ENCODE measurements around the gene NFIA.

The NFIA gene

GRCh38 chr1:61241973-61242381, 159.6 kb downstream of the NFIA start:
- no peak for ATAC-seq
- Mint-ChIP-seq H3K9me3 (no peaks in the 10 kb centered on the region), H3K4me3 (no peak overlapping the region)

DNA sequence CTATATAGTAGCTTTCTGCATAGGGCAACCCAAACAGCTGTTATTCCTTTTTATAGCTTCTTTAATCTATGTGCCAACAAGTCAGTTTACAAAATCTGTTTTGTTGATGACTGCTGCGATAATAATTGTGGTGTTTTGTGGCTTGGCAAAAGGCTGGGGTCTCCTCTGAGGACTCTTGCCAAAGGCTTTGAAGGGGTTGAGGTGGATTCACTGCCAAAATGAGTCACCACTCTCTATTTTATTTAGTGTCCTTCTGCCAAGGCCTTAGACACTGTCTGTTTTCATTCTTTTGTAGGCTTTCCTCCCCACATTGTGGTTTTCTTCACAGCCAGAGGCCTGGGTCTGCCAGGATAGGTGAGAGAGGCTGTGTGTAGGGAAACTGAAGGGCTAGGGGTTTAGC, 161.8 kb downstream of the NFIA start:
- no peaks in the 10 kb centered on the region for H3K9me3 Mint-ChIP-seq
- ATAC-seq: no peak
- H3K27ac Mint-ChIP-seq: no peak overlapping the region

More at GRCh38 chr1:61241973-61242381, 159.6 kb downstream of the NFIA start:
- Mint-ChIP-seq H3K27me3 (no peaks in the 10 kb centered on the region), H3K27ac (no peak overlapping the region), H3K36me3 (no peaks in the 10 kb centered on the region), H3K4me1 (no peaks in the 10 kb centered on the region)

GRCh38 chr1:61245696-61246400, 163.5 kb downstream of the NFIA start:
- Mint-ChIP-seq H3K36me3 (no peaks in the 10 kb centered on the region), H3K9me3 (no peaks in the 10 kb centered on the region), H3K4me3 (no peak overlapping the region), H3K27me3 (peaks cover 10% of the 10 kb centered on the region), H3K27ac (no peak overlapping the region), H3K4me1 (no peaks in the 10 kb centered on the region)
- ATAC-seq: no peak

More for the DNA sequence above, 161.8 kb downstream of the NFIA start:
- H3K36me3 Mint-ChIP-seq: no peaks in the 10 kb centered on the region
- H3K4me3 Mint-ChIP-seq: no peak overlapping the region
- H3K4me1 Mint-ChIP-seq: no peaks in the 10 kb centered on the region
- H3K27me3 Mint-ChIP-seq: peaks cover 4% of the 10 kb centered on the region

DNA sequence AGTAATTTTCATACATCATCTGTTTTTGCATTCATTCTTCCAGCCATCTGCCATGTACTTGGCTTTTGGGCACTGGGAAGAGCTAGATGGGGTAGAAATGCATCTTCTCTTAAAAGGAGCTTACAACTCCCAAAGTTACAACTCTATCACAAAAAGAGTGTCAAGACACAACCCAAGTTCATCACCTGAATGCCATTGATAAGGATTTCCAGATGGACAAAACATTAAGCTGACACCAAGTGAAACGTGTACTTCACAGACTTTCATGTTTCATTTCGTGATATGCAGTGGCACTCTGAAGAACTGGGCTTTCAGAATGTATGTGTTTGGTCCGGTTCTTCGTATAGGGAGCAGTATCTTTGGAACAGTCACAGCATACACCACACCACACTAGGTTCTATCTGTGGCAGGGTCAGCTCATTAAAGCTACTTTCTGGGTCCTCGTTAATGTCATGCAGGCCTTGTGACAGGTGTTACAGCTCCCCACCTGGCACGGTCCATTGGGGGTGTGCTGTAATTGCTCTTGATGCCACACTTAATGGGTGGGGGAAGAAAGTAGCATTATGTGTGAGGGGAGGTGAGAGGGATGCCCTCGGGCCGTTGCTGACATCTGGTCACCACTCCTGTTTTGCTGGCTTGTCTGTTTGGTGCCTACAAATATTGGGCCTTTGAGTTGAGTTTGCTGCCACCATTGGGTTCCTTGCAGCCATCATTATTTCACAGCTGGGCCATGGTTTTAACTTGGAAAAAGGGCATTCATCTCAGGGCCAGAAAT, 164.9 kb downstream of the NFIA start:
- Mint-ChIP-seq H3K9me3 (no peaks in the 10 kb centered on the region), H3K4me3 (no peak overlapping the region), H3K27ac (no peak overlapping the region), H3K27me3 (peaks cover 10% of the 10 kb centered on the region), H3K36me3 (no peaks in the 10 kb centered on the region), H3K4me1 (no peaks in the 10 kb centered on the region)
- no peak for ATAC-seq

GRCh38 chr1:61247881-61248752, 165.8 kb downstream of the NFIA start:
- no peaks in the 10 kb centered on the region for H3K36me3 Mint-ChIP-seq
- no peak overlapping the region for H3K4me3 Mint-ChIP-seq
- peaks cover 10% of the 10 kb centered on the region for H3K27me3 Mint-ChIP-seq
- H3K4me1 Mint-ChIP-seq: no peaks in the 10 kb centered on the region
- H3K27ac Mint-ChIP-seq: no peak overlapping the region
- H3K9me3 Mint-ChIP-seq: no peaks in the 10 kb centered on the region
- ATAC-seq: no peak

GRCh38 chr1:61250933-61251332, 168.6 kb downstream of the NFIA start:
- Mint-ChIP-seq H3K9me3 (no peaks in the 10 kb centered on the region), H3K4me3 (no peak overlapping the region), H3K27ac (no peak overlapping the region), H3K4me1 (peaks cover 9% of the 10 kb centered on the region), H3K27me3 (peaks cover 23% of the 10 kb centered on the region), H3K36me3 (no peaks in the 10 kb centered on the region)
- no peak for ATAC-seq

GRCh38 chr1:61253059-61253735, 170.8 kb downstream of the NFIA start:
- no peak overlapping the region for H3K4me3 Mint-ChIP-seq
- peaks cover 38% of the 10 kb centered on the region for H3K27me3 Mint-ChIP-seq
- H3K4me1 Mint-ChIP-seq: peaks cover 9% of the 10 kb centered on the region
- no peak overlapping the region for H3K27ac Mint-ChIP-seq
- ATAC-seq: no peak
- no peaks in the 10 kb centered on the region for H3K36me3 Mint-ChIP-seq
- H3K9me3 Mint-ChIP-seq: no peaks in the 10 kb centered on the region

- no peak overlapping the region for H3K4me3 Mint-ChIP-seq
- no peak for ATAC-seq
- H3K36me3 Mint-ChIP-seq: no peaks in the 10 kb centered on the region
Observed at GRCh38 chr1:61253912-61254633, 171.7 kb downstream of the NFIA start.

DNA sequence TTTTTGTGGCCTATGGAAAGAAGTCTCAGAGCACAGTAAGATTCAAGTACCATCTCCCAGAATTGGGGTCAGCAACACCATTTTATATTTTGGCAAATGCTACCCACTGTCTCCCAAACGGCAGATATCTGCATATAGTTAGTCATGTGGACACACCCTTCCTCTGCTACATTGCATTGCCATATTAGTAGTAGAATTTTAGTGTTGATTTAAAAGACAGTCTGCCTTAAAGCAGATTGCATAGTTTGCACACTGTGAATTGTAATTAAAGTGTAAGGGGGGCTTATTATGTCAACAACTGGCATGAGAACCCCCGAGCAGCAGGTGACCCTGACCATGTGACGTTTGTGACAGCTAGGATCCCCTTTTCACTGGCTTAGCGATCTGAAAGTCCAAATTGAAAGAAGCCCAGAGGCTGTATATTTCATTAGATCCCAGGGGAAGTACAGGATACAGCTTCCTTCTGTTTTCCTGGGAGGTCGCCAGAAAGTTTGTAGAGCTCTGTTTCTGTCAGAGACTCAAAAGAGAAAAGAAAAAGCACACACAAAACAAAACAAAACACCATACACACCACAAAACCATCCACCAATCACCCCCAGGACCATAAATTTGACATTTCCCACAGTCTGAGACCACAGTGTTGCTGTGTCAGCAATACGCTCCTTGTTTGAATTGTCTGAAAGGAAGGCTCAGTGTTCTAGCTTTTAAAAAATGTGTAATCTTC, 172.4 kb downstream of the NFIA start:
- ATAC-seq: no peak
- H3K27ac Mint-ChIP-seq: no peak overlapping the region
- H3K27me3 Mint-ChIP-seq: peaks cover 37% of the 10 kb centered on the region
- no peak overlapping the region for H3K4me3 Mint-ChIP-seq
- no peaks in the 10 kb centered on the region for H3K36me3 Mint-ChIP-seq
- H3K4me1 Mint-ChIP-seq: peaks cover 9% of the 10 kb centered on the region
- no peaks in the 10 kb centered on the region for H3K9me3 Mint-ChIP-seq

More at GRCh38 chr1:61253912-61254633, 171.7 kb downstream of the NFIA start:
- no peak overlapping the region for H3K27ac Mint-ChIP-seq
- H3K4me1 Mint-ChIP-seq: peaks cover 9% of the 10 kb centered on the region
- H3K9me3 Mint-ChIP-seq: no peaks in the 10 kb centered on the region
- H3K27me3 Mint-ChIP-seq: peaks cover 37% of the 10 kb centered on the region

GRCh38 chr1:61255358-61255703, 173.0 kb downstream of the NFIA start:
- Mint-ChIP-seq H3K36me3 (no peaks in the 10 kb centered on the region), H3K27me3 (peaks cover 37% of the 10 kb centered on the region), H3K4me1 (peaks cover 9% of the 10 kb centered on the region), H3K27ac (no peak overlapping the region), H3K4me3 (no peak overlapping the region), H3K9me3 (no peaks in the 10 kb centered on the region)
- ATAC-seq: no peak

- H3K36me3 Mint-ChIP-seq: no peaks in the 10 kb centered on the region
- no peak overlapping the region for H3K4me3 Mint-ChIP-seq
- peaks cover 39% of the 10 kb centered on the region for H3K27me3 Mint-ChIP-seq
- no peak overlapping the region for H3K27ac Mint-ChIP-seq
- ATAC-seq: no peak
- no peaks in the 10 kb centered on the region for H3K9me3 Mint-ChIP-seq
- H3K4me1 Mint-ChIP-seq: peaks cover 9% of the 10 kb centered on the region
Observed at GRCh38 chr1:61259379-61260148, 177.2 kb downstream of the NFIA start.

- no peak overlapping the region for H3K27ac Mint-ChIP-seq
- no peaks in the 10 kb centered on the region for H3K9me3 Mint-ChIP-seq
- no peak for ATAC-seq
- no peak overlapping the region for H3K4me3 Mint-ChIP-seq
- no peaks in the 10 kb centered on the region for H3K36me3 Mint-ChIP-seq
- H3K4me1 Mint-ChIP-seq: peaks cover 3% of the 10 kb centered on the region
- peaks cover 33% of the 10 kb centered on the region for H3K27me3 Mint-ChIP-seq
Observed at GRCh38 chr1:61260171-61260570, 177.8 kb downstream of the NFIA start.

DNA sequence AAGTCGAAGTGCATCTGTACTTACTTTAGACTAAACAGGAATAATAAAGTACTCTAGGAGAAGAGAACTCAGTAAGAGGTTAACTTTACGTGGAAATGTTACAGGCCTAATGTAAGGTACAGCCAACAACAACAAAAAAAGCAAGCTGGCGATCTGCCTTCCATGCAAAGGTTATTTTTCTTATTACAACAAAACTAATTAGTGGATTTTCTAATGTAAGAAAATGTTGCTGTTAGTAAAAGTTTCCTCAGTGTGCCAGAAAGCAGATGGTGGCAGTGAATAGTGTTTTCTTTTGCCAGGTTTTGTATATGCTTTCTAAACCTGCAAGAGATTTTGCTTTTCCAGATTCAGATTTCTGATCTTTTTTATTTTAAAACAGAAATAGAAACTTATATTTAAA, 179.2 kb downstream of the NFIA start:
- ATAC-seq: no peak
- H3K27ac Mint-ChIP-seq: no peak overlapping the region
- no peaks in the 10 kb centered on the region for H3K4me1 Mint-ChIP-seq
- peaks cover 32% of the 10 kb centered on the region for H3K27me3 Mint-ChIP-seq
- no peak overlapping the region for H3K4me3 Mint-ChIP-seq
- no peaks in the 10 kb centered on the region for H3K36me3 Mint-ChIP-seq
- H3K9me3 Mint-ChIP-seq: no peaks in the 10 kb centered on the region
